GM23248 (cell line): ENCODE results near the gene ABR.

Source experiments
- EZH2 ChIP-seq: fragments of 200-600 bp; sonication (generic); IDR thresholded peaks from 2 replicates; pipeline ENCODE4 v1.6.1; 2018; ENCODE audit warnings: antibody characterized with exemption, mild to moderate bottlenecking; ENCODE audit not compliant: insufficient read depth, poor library complexity, severe bottlenecking
- EZH2phosphoT487 ChIP-seq: fragments of 200-600 bp; sonication (generic); IDR thresholded peaks from 2 replicates; pipeline ENCODE4 v1.6.1; 2018; ENCODE audit warnings: antibody characterized with exemption, moderate library complexity, mild to moderate bottlenecking, low read depth; ENCODE audit not compliant: insufficient read depth

DNA sequence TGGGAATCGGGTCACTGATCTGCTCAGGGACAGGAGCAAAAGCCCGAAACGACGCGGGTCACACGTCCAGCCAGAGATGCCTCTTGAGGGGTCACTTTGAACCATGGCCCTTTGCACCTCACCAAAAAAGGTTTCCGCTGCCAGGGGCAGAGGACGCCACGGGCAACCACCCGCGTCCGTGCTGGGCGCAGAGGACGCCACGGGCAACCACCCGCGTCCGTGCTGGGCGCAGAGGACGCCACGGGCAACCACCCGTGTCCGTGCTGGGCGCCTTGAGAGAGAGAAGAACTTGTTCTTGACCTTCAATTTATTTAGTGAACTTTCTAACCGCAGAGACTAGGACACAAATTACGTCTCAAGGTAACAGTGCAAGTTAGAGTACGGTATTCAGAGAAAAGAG lies 147.4 kb downstream of the ABR start:
- TF ChIP-seq EZH2phosphoT487 (no peak), EZH2 (no peak)
